Measurements from ENCODE around the gene ABTB2. TPM values are rescaled to one million over a fixed set of nuclear protein-coding genes. Genes with fewer than 3 reads are reported as not detected.
"Not testable (repeated sequence)": the region's sequence is repeated elsewhere in the genome, so short reads cannot be mapped to it uniquely, and the experiment has no call there.

Gene ABTB2
- total RNA-seq, 2 donors from 2014 or later, result 12.2 to 30.3 TPM

DNA sequence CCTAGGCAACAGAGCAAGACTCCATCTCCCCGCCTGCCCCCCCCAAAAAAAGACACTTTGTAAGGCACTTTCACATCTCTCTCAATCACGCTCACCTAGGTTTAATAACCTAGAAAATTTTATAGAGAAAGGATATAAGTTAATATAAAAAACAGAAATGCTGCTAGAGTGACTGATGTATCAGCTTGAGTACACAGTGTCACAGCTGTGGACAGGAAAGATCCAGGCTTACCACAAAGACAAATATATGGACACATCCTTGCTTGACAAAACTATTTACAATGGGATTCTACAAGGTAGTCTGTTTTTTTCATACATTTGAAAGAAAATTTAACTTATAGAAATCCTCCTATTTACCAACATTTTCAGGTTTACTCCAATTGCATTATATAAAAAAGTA is 96.7 kb downstream of the ABTB2 start:
- Mint-ChIP-seq H3K36me3 (no peaks in the 10 kb centered on the region), H3K9me3 (no peaks in the 10 kb centered on the region), H3K4me3 (no peak overlapping the region), H3K27ac (no peak overlapping the region), H3K4me1 (ENCODE audit: low read depth in 2 of 2) (peaks cover 0 to 7% of the 10 kb centered on the region in 2 donors), H3K27me3 (no peaks in the 10 kb centered on the region)
- ATAC-seq, result no peak
- DNase-seq (ENCODE audit: low spot score), result no peak

DNA sequence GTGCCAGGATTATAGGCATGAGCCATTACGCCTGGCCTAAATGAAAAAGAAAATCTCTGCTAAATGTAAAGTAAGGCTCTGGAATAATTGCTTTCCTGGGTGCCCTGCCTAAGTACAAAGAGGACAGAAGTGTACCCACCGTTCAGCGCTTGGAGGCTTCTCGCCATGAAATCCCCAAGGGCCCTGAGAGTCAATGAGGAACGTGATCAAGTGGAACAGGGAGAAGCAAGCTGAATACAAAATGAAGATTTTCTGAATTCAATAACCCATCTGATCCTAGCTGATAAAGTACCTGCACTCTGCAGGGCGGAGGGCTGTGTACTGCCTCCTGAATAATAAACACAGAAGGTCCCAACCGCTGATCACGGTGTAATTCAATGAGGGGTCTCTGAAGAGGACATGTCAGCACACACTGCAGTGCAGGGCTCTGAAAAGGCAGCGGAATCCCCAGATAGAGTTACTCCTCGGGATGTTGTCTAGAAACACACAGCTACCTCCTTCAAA is 97.7 kb downstream of the ABTB2 start:
- ATAC-seq (no peak), DNase-seq (ENCODE audit: low spot score) (no peak)
- Mint-ChIP-seq H3K27ac (no peak overlapping the region), H3K36me3 (no peaks in the 10 kb centered on the region), H3K4me3 (no peak overlapping the region), H3K27me3 (peaks cover 0 to under 1% of the 10 kb centered on the region in 2 donors), H3K9me3 (no peaks in the 10 kb centered on the region), H3K4me1 (ENCODE audit: low read depth in 2 of 2) (peaks cover 0 to 7% of the 10 kb centered on the region in 2 donors)

DNA sequence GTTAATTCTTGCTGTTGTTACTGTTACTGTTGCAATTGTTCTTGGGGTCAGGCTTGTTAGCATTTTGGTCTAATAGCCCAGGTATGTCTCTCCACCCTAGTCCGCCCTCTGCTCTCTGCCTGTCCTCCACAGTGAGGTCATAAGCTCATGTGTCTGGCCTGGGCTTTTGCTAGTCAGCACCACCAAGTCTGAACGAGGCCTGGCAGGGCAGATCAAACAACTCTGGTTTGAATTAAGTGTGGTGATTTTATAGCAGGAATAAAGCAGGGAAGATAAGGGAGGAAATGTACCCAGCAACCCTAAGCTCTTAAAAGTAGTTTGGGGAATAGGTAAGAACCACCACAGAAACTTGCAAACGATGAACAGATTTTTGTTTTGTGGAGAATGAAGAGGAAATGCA is 98.7 kb downstream of the ABTB2 start:
- H3K4me1 Mint-ChIP-seq (ENCODE audit: low read depth in 2 of 2), result peaks cover 0 to 7% of the 10 kb centered on the region in 2 donors

DNA sequence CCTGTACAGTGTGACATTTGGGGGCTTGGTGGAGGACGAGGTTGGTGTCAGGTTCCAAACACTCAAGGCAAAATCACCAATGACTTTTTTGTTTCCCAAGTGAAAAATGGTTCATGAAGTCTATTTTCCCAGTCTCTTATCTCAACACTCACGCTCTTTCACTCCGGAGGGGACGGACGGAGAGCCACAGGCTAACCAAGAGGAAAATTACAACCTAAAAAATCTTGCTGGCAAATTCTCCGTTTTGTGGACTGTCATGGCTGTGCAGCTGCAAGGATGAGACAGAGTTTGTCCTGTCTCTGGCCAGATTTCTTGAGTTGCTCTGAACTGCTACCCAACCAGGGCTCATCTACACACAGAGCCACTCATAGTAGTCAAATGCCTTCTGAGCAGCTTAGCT is 101.2 kb downstream of the ABTB2 start:
- H3K27ac Mint-ChIP-seq, result no peak overlapping the region
- ATAC-seq, result no peak

More for the DNA sequence above, 98.7 kb downstream of the ABTB2 start:
- ATAC-seq (no peak), DNase-seq (ENCODE audit: low spot score) (no peak)
- Mint-ChIP-seq H3K36me3 (no peaks in the 10 kb centered on the region), H3K9me3 (no peaks in the 10 kb centered on the region), H3K4me3 (no peak overlapping the region), H3K27me3 (peaks cover 0 to 2% of the 10 kb centered on the region in 2 donors), H3K27ac (peak overlapping the region in 1 of 2 donors; percentile 41)

DNA sequence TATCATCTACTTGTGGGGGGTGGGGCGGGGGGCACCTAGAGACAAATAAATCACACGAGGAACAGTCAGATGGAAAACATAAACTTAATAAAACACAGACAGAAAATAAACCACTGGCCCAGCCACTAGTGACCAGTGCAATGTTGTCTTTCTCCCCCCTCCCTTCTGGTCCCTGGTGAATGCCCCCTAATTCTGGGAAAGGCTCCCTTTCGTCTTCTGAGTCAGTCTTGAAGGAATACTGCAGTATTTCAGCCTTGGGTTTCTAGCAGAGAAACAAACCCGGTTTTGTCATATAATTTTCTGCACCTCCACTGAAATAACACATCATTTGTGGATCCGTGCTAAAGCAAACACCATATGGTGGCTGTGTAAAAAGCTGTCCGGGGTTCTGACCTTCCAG is 101.7 kb downstream of the ABTB2 start:
- Mint-ChIP-seq H3K27ac (no peak overlapping the region), H3K9me3 (no peaks in the 10 kb centered on the region), H3K36me3 (no peaks in the 10 kb centered on the region), H3K27me3 (peaks cover 0 to 2% of the 10 kb centered on the region in 2 donors), H3K4me1 (ENCODE audit: low read depth in 2 of 2) (peaks cover 6 to 19% of the 10 kb centered on the region in 2 donors), H3K4me3 (no peak overlapping the region)
- DNase-seq (ENCODE audit: low spot score) (no peak), ATAC-seq (no peak)

More for the DNA sequence above, 101.2 kb downstream of the ABTB2 start:
- H3K27me3 Mint-ChIP-seq, result peaks cover 0 to 2% of the 10 kb centered on the region in 2 donors
- no peaks in the 10 kb centered on the region for H3K36me3 Mint-ChIP-seq
- H3K4me3 Mint-ChIP-seq, result no peak overlapping the region
- DNase-seq (ENCODE audit: low spot score), result no peak
- no peaks in the 10 kb centered on the region for H3K9me3 Mint-ChIP-seq
- H3K4me1 Mint-ChIP-seq (ENCODE audit: low read depth in 2 of 2), result peaks cover 1 to 15% of the 10 kb centered on the region in 2 donors

DNA sequence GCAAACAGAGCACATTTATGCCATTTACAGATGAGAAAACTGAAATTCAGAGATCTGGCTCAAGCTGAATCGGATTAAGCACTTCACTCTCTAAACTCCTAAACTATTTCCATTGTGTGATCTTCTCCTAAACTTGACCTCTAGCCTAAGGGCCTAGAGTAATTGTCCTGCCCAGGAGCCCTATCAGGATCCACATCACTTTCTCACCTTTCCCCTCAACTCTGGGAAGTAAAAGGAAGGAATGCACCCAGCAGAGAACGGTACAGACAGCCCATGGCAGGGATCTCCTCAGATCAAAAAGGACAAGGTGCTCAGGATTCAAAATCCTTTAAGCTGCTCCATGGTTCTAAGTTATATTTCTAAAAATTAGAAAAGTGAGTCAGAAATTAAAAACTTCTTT is 102.7 kb downstream of the ABTB2 start:
- peaks cover 16 to 30% of the 10 kb centered on the region in 2 donors for H3K4me1 Mint-ChIP-seq (ENCODE audit: low read depth in 2 of 2)
- H3K4me3 Mint-ChIP-seq, result no peak overlapping the region
- DNase-seq (ENCODE audit: low spot score), result no peak
- H3K27me3 Mint-ChIP-seq, result peaks cover 4 to 6% of the 10 kb centered on the region in 2 donors
- no peak for ATAC-seq
- no peaks in the 10 kb centered on the region for H3K9me3 Mint-ChIP-seq
- no peaks in the 10 kb centered on the region for H3K36me3 Mint-ChIP-seq
- H3K27ac Mint-ChIP-seq, result no peak overlapping the region

DNA sequence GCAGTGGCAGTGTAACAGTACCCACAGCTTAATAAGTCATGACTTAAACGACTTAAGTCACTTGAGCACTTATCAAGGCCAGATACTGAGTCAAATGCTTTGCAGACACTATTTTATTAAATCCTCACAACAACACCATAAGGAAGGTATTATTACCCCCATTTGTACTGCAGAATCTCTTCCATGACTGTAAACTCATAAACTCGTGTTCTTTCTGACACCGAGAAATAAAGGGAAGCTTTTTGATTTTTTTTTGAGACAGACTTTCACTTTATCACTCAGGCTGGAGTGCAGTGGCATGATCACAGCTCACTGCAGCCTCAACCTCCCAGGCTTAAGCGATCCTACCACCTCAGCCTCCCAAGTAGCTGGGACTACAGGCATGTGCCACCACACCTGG is 103.8 kb downstream of the ABTB2 start:
- H3K27ac Mint-ChIP-seq, result peak overlapping the region in 1 of 2 donors; percentile 25
- H3K9me3 Mint-ChIP-seq, result no peaks in the 10 kb centered on the region
- H3K36me3 Mint-ChIP-seq, result no peaks in the 10 kb centered on the region
- H3K27me3 Mint-ChIP-seq, result peaks cover 4 to 10% of the 10 kb centered on the region in 2 donors
- H3K4me1 Mint-ChIP-seq (ENCODE audit: low read depth in 2 of 2), result peaks cover 27 to 40% of the 10 kb centered on the region in 2 donors
- no peak overlapping the region for H3K4me3 Mint-ChIP-seq
- ATAC-seq (no peak), DNase-seq (ENCODE audit: low spot score) (no peak)

DNA sequence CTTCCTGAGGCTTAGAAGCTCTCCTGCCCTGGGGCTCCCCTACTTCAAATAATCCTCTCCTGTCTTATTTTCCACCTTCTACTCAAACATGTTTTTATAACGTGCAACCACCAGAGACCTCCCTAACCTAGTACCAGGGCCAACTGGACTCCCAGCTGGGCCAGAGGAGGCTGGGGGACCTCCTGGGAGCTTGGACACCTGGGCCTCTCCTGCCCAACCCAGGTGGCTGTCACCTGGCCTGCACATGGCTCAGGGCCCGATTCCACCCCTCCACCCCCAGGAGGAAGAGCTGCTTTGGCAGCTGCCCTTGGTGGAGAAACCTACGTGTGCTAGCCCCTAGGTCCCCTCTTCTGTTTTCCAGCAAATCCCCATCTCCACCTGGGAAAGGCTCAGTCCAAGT is 105.2 kb downstream of the ABTB2 start:
- H3K27ac Mint-ChIP-seq, result peak overlapping the region in 1 of 2 donors; percentile 86
- H3K36me3 Mint-ChIP-seq, result no peaks in the 10 kb centered on the region
- DNase-seq (ENCODE audit: low spot score) (no peak), ATAC-seq (no peak)
- no peak overlapping the region for H3K4me3 Mint-ChIP-seq
- no peaks in the 10 kb centered on the region for H3K9me3 Mint-ChIP-seq
- H3K4me1 Mint-ChIP-seq (ENCODE audit: low read depth in 2 of 2), result peaks cover 41 to 48% of the 10 kb centered on the region in 2 donors
- peaks cover 4 to 10% of the 10 kb centered on the region in 2 donors for H3K27me3 Mint-ChIP-seq

DNA sequence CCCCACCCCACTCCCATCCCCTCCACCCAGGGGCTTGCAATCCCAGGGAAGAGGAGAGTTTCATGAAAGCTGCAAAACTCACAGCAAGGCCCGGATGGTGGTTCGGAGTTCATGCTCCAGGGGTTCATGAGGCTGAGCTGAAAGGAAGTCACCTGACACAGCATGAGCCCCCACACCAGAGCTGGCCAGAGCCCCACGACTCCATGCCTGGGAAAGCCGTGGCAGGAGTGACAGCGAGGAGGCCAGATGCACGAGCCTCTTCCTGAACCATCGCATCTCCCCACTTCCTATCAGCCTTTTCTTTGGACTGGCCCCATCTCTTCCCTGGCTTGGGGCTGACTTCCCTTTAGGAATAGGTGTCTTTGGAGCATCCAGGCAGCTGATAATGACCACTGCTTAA is 105.8 kb downstream of the ABTB2 start:
- no peaks in the 10 kb centered on the region for H3K9me3 Mint-ChIP-seq
- DNase-seq (ENCODE audit: low spot score) (no peak), ATAC-seq (no peak)
- H3K36me3 Mint-ChIP-seq, result no peaks in the 10 kb centered on the region
- peaks cover 4 to 10% of the 10 kb centered on the region in 2 donors for H3K27me3 Mint-ChIP-seq
- no peak overlapping the region for H3K4me3 Mint-ChIP-seq
- peaks cover 47 to 53% of the 10 kb centered on the region in 2 donors for H3K4me1 Mint-ChIP-seq (ENCODE audit: low read depth in 2 of 2)
- H3K27ac Mint-ChIP-seq, result no peak overlapping the region

DNA sequence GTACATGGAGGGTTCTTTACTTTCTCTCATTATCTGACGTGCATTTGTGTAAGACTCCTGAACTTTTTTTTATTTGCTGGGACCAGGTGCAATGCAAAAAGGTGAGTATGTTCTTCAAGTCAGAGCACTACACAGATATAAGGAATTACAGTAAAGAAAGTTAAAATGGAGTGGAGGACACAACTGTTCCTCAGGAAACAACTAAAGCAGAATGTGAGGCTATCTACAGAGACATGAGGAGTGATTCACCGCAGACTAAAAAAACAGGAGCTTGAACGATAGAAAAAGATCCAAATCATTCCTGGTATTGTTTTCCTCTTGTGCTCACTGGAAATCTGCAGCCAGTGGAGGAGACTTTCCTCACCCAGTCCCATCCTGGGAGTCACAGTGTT is 106.2 kb downstream of the ABTB2 start:
- no peak for ATAC-seq
- Mint-ChIP-seq H3K4me3 (peak overlapping the region; percentile 1), H3K9me3 (no peaks in the 10 kb centered on the region), H3K36me3 (no peaks in the 10 kb centered on the region), H3K4me1 (ENCODE audit: low read depth in 2 of 2) (peaks cover 47 to 54% of the 10 kb centered on the region in 2 donors), H3K27me3 (peaks cover 4 to 10% of the 10 kb centered on the region in 2 donors), H3K27ac (peak overlapping the region in 1 of 2 donors; percentile 47)
- DNase-seq (ENCODE audit: low spot score), result no peak

DNA sequence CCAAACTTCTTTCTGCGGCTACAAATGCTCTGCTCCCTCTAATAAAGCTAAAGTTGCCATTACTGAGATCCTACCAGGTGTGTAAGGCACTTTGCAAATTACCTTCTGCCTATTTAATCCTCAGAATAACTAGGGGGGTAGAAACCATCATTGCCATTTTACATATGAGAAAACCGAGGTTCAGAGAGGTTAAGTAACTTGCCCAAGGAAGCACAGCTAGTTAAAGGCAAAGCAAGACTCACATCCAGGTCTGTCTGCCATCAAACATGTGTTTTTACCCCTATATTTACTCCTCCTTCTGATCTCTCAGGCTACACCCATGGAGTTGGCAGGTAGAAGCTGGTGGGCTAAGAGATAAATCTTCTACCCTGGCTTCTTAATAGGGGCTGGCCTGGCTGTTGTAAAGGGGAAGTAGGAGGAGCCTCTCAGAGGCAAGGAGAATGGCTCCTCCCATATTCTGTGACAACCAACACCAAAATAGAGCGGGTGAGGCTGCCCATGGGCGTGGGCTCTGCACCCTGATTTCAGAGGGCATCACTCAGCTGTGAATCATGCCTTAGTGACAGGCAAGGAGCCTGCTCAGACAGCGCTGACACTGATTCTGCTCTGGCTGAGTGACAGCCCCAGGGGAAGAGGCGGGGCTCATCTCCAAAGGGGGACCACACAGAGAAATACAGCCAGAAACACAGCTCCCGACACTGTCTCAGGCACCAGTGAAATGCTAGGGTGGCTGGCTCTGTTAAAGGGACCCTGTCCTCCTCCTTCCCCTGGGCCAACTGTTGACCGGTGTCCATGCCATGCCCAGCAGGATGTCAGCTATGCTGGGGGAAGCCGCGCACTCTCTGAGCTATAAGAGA is 106.8 kb downstream of the ABTB2 start:
- H3K9me3 Mint-ChIP-seq, result no peaks in the 10 kb centered on the region
- ATAC-seq, result peak; percentile 94 to 95
- H3K4me1 Mint-ChIP-seq (ENCODE audit: low read depth in 2 of 2), result peaks cover 48 to 56% of the 10 kb centered on the region in 2 donors
- no peaks in the 10 kb centered on the region for H3K36me3 Mint-ChIP-seq
- peak overlapping the region in 1 of 2 donors; percentile 47 for H3K27ac Mint-ChIP-seq
- DNase-seq (ENCODE audit: low spot score), result peak; percentile 73
- peaks cover 4 to 10% of the 10 kb centered on the region in 2 donors for H3K27me3 Mint-ChIP-seq
- H3K4me3 Mint-ChIP-seq, result peak overlapping the region; percentile 37

DNA sequence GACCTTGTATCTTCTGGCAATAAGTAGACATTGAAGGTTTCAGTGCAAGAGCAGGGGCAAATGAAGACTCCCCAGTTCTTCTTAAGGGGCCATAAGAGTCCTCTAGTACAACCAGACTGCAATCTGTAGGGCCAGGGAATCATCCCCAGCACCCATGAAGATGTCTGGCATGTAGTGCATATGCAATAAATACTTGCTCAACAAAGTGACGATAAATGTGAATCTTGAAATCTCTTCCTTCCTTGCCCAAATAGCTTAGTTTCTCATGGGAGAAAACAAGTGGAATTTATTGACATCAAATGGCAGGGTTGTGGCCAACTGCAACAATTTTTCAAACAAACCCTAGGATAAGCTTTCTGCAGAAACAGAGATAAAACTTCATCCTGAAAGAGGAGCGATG is 107.6 kb downstream of the ABTB2 start:
- H3K4me3 Mint-ChIP-seq, result peak overlapping the region; percentile 39
- peaks cover 4 to 10% of the 10 kb centered on the region in 2 donors for H3K27me3 Mint-ChIP-seq
- no peaks in the 10 kb centered on the region for H3K9me3 Mint-ChIP-seq
- peaks cover 55 to 62% of the 10 kb centered on the region in 2 donors for H3K4me1 Mint-ChIP-seq (ENCODE audit: low read depth in 2 of 2)
- peak overlapping the region; percentile 45 to 47 for H3K27ac Mint-ChIP-seq
- H3K36me3 Mint-ChIP-seq, result no peaks in the 10 kb centered on the region
- ATAC-seq, result no peak
- no peak for DNase-seq (ENCODE audit: low spot score)

DNA sequence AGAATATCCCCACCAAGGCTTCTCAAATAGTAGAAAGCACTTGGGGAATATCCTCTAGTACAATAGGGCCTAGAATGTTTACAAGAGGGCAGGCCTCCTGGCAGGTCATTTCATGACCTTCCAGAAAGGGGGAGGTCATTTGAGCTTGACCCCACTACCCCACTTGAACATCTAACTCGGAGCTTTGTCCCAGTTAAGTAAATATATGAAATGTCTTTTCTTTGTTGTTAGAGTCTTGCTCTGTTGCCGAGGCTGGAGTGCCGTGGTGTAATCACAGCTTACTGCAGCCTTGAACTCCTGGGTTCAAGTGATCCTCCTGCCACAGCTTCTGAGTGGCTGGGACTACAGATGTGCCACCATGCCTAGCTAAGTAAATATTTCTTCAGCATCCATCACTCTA is 108.4 kb downstream of the ABTB2 start:
- H3K9me3 Mint-ChIP-seq, result no peaks in the 10 kb centered on the region
- no peaks in the 10 kb centered on the region for H3K36me3 Mint-ChIP-seq
- ATAC-seq, result no peak
- peaks cover 2 to 10% of the 10 kb centered on the region in 2 donors for H3K27me3 Mint-ChIP-seq
- DNase-seq (ENCODE audit: low spot score), result no peak
- peaks cover 63 to 70% of the 10 kb centered on the region in 2 donors for H3K4me1 Mint-ChIP-seq (ENCODE audit: low read depth in 2 of 2)
- H3K4me3 Mint-ChIP-seq, result peak overlapping the region; percentile 78
- H3K27ac Mint-ChIP-seq, result peak overlapping the region; percentile 45 to 69

DNA sequence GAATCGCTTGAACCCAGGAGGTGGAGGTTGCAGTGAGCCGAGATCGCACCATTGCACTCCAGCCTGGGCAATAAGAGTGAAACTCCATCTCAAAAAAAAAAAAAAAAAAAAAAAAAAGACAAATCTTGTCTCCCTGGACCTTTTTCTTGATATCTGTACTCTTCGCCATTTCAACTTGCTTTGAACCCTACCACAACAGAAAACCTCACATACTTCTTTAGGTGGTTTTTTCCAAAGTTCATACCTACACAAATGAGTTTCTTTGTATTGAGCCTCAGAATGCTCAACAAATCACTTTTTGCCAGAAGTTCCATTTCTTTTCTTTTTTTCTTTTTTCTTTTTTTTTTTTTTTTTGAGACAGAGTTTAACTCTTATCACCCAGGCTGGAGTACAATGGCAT is 111.3 kb downstream of the ABTB2 start:
- DNase-seq (ENCODE audit: low spot score); ATAC-seq; H3K36me3 Mint-ChIP-seq; H3K4me3 Mint-ChIP-seq; H3K9me3 Mint-ChIP-seq; H3K27me3 Mint-ChIP-seq: not testable (repeated sequence)
- Mint-ChIP-seq H3K27ac (peak overlapping the region in 1 of 2 donors; percentile 82), H3K4me1 (ENCODE audit: low read depth in 2 of 2) (peaks cover 80 to 84% of the 10 kb centered on the region in 2 donors)

All from natural killer cell treated with Interleukin-12 subunit alpha and Interleukin-12 subunit beta and Interleukin-15 and Interleukin-18, amount 100 ng/mL, for 72 hours (primary cell).